MG63 (cell line): ENCODE data around the gene LRBA. TPM values are rescaled to one million over a fixed set of nuclear protein-coding genes. Genes with fewer than 3 reads are reported as not detected.

Experiments
- DNase-seq: peaks from one replicate; pipeline ENCODE4 v3.0.0-alpha.2; 2020
- H3K27me3 ChIP-seq: fragments of 250-450 bp; sonication (Bioruptor Pico); 2 replicates; pipeline ENCODE4 v1.5.1; 2020; ENCODE audit warnings: mild to moderate bottlenecking, moderate library complexity
- H3K36me3 ChIP-seq: fragments of 250-450 bp; sonication (Bioruptor Pico); 2 replicates; pipeline ENCODE4 v1.5.1; 2020; ENCODE audit warnings: mild to moderate bottlenecking, moderate library complexity
- H3K4me3 ChIP-seq: fragments of 250-450 bp; sonication (Bioruptor Pico); 2 replicates; pipeline ENCODE4 v1.5.1; 2020; ENCODE audit warnings: mild to moderate bottlenecking, moderate library complexity
- H3K9me3 ChIP-seq: fragments of 250-450 bp; sonication (Bioruptor Pico); 2 replicates; pipeline ENCODE4 v1.5.1; 2020; ENCODE audit warnings: mild to moderate bottlenecking, moderate library complexity
- total RNA-seq: library from RNA; depleted of rRNA; stranded (reverse); fragments of >200 nt; shearing (Covaris generic); gene quantifications from 2 replicates; pipeline ENCODE4 v1.2.3, GENCODE V29; 2014; ENCODE audit warnings: low replicate concordance

The LRBA gene
- total RNA-seq, 1 experiment from 2014 or later: 4.7 TPM

GRCh38 chr4:150720973-150721518, 294.0 kb downstream of the LRBA start:
- no peaks in the 10 kb centered on the region for H3K36me3 ChIP-seq

GRCh38 chr4:150717952-150718351, 297.1 kb downstream of the LRBA start:
- no peaks in the 10 kb centered on the region for H3K9me3 ChIP-seq
- no peak overlapping the region for H3K4me3 ChIP-seq
- no peaks in the 10 kb centered on the region for H3K36me3 ChIP-seq
- DNase-seq: no peak
- H3K27me3 ChIP-seq: no peaks in the 10 kb centered on the region

More at GRCh38 chr4:150720973-150721518, 294.0 kb downstream of the LRBA start:
- no peaks in the 10 kb centered on the region for H3K27me3 ChIP-seq
- peaks cover 3% of the 10 kb centered on the region; the same call in 1 of the 2 replicates for H3K9me3 ChIP-seq
- no peak overlapping the region for H3K4me3 ChIP-seq
- no peak for DNase-seq

- Histone ChIP-seq H3K36me3 (no peaks in the 10 kb centered on the region), H3K27me3 (no peaks in the 10 kb centered on the region), H3K4me3 (no peak overlapping the region), H3K9me3 (no peaks in the 10 kb centered on the region)
- no peak for DNase-seq
Observed at GRCh38 chr4:150714462-150715438, 300.3 kb downstream of the LRBA start.

- Histone ChIP-seq H3K27me3 (no peaks in the 10 kb centered on the region), H3K36me3 (no peaks in the 10 kb centered on the region), H3K9me3 (no peaks in the 10 kb centered on the region), H3K4me3 (no peak overlapping the region)
- DNase-seq: no peak
Observed at GRCh38 chr4:150713251-150713650, 301.8 kb downstream of the LRBA start.

- Histone ChIP-seq H3K27me3 (no peaks in the 10 kb centered on the region), H3K9me3 (no peaks in the 10 kb centered on the region), H3K36me3 (no peaks in the 10 kb centered on the region), H3K4me3 (no peak overlapping the region)
- no peak for DNase-seq
Observed at GRCh38 chr4:150710770-150711375, 304.2 kb downstream of the LRBA start.

- Histone ChIP-seq H3K4me3 (no peak overlapping the region), H3K27me3 (no peaks in the 10 kb centered on the region), H3K9me3 (no peaks in the 10 kb centered on the region), H3K36me3 (no peaks in the 10 kb centered on the region)
- DNase-seq: no peak
Observed at GRCh38 chr4:150708004-150708403, 307.1 kb downstream of the LRBA start.

GRCh38 chr4:150699599-150699998, 315.5 kb downstream of the LRBA start:
- Histone ChIP-seq H3K36me3 (no peaks in the 10 kb centered on the region), H3K27me3 (no peaks in the 10 kb centered on the region), H3K9me3 (no peaks in the 10 kb centered on the region), H3K4me3 (no peak overlapping the region)
- no peak for DNase-seq

GRCh38 chr4:150695162-150695561, 319.9 kb downstream of the LRBA start:
- no peak for DNase-seq
- Histone ChIP-seq H3K9me3 (no peaks in the 10 kb centered on the region), H3K27me3 (no peaks in the 10 kb centered on the region), H3K36me3 (no peaks in the 10 kb centered on the region), H3K4me3 (no peak overlapping the region)

GRCh38 chr4:150694438-150694837, 320.6 kb downstream of the LRBA start:
- Histone ChIP-seq H3K4me3 (no peak overlapping the region), H3K27me3 (no peaks in the 10 kb centered on the region), H3K9me3 (no peaks in the 10 kb centered on the region), H3K36me3 (no peaks in the 10 kb centered on the region)
- no peak for DNase-seq

GRCh38 chr4:150683775-150684350, 331.2 kb downstream of the LRBA start:
- no peaks in the 10 kb centered on the region for H3K36me3 ChIP-seq
- H3K9me3 ChIP-seq: no peaks in the 10 kb centered on the region
- no peaks in the 10 kb centered on the region for H3K27me3 ChIP-seq
- H3K4me3 ChIP-seq: no peak overlapping the region
- DNase-seq: no peak

- no peak for DNase-seq
- no peak overlapping the region for H3K4me3 ChIP-seq
- no peaks in the 10 kb centered on the region for H3K9me3 ChIP-seq
- H3K27me3 ChIP-seq: no peaks in the 10 kb centered on the region
- no peaks in the 10 kb centered on the region for H3K36me3 ChIP-seq
Observed at GRCh38 chr4:150682126-150682525, 333.0 kb downstream of the LRBA start.

- no peaks in the 10 kb centered on the region for H3K9me3 ChIP-seq
Observed at GRCh38 chr4:150681063-150681462, 334.0 kb downstream of the LRBA start.

GRCh38 chr4:150680651-150681050, 334.4 kb downstream of the LRBA start:
- Histone ChIP-seq H3K27me3 (no peaks in the 10 kb centered on the region), H3K36me3 (no peaks in the 10 kb centered on the region), H3K4me3 (no peak overlapping the region), H3K9me3 (no peaks in the 10 kb centered on the region)
- DNase-seq: no peak

More at GRCh38 chr4:150681063-150681462, 334.0 kb downstream of the LRBA start:
- no peak overlapping the region for H3K4me3 ChIP-seq
- DNase-seq: no peak
- no peaks in the 10 kb centered on the region for H3K27me3 ChIP-seq
- H3K36me3 ChIP-seq: no peaks in the 10 kb centered on the region

GRCh38 chr4:150679765-150680343, 335.2 kb downstream of the LRBA start:
- no peaks in the 10 kb centered on the region for H3K36me3 ChIP-seq
- no peaks in the 10 kb centered on the region for H3K9me3 ChIP-seq
- DNase-seq: no peak
- no peaks in the 10 kb centered on the region for H3K27me3 ChIP-seq
- no peak overlapping the region for H3K4me3 ChIP-seq

GRCh38 chr4:150679018-150679764, 335.9 kb downstream of the LRBA start:
- DNase-seq: no peak
- peak overlapping the region; percentile 17; the same call in 1 of the 2 replicates for H3K4me3 ChIP-seq
- no peaks in the 10 kb centered on the region for H3K36me3 ChIP-seq

GRCh38 chr4:150673793-150674192, 341.3 kb downstream of the LRBA start:
- Histone ChIP-seq H3K36me3 (no peaks in the 10 kb centered on the region), H3K9me3 (no peaks in the 10 kb centered on the region), H3K27me3 (no peaks in the 10 kb centered on the region), H3K4me3 (no peak overlapping the region)
- no peak for DNase-seq

More at GRCh38 chr4:150679018-150679764, 335.9 kb downstream of the LRBA start:
- Histone ChIP-seq H3K9me3 (no peaks in the 10 kb centered on the region), H3K27me3 (no peaks in the 10 kb centered on the region)
